Right renal pelvis (tissue), 4 donors: ENCODE measurements around the gene MRPL36. TPM values are rescaled to one million over a fixed set of nuclear protein-coding genes. Genes with fewer than 3 reads are reported as not detected.

Source experiments
- DNase-seq, 4 donors: peaks; one replicate each; pipeline ENCODE4 v3.0.0-alpha.2; 2013; ENCODE audit warnings: low read depth in 4 of 4, low spot score in 3 of 4, missing footprints in 1 of 4
- polyA plus RNA-seq, 4 donors: library from polyadenylated mRNA; unstranded; fragments of 120-200 nt; gene quantifications; one replicate each; pipeline ENCODE4 v1.2.1, GENCODE V29; 2013; ENCODE audit not compliant: insufficient read length in 4 of 4

The MRPL36 gene
- polyA plus RNA-seq, 4 donors = 41.4 to 42.9 (median 41.9) TPM

GRCh38 chr5:1785062-1785461, 14.6 kb downstream of the MRPL36 start:
- no peak for DNase-seq

GRCh38 chr5:1784197-1785050, 15.2 kb downstream of the MRPL36 start:
- DNase-seq = no peak

GRCh38 chr5:1783216-1783554, 16.5 kb downstream of the MRPL36 start:
- no peak for DNase-seq

DNA sequence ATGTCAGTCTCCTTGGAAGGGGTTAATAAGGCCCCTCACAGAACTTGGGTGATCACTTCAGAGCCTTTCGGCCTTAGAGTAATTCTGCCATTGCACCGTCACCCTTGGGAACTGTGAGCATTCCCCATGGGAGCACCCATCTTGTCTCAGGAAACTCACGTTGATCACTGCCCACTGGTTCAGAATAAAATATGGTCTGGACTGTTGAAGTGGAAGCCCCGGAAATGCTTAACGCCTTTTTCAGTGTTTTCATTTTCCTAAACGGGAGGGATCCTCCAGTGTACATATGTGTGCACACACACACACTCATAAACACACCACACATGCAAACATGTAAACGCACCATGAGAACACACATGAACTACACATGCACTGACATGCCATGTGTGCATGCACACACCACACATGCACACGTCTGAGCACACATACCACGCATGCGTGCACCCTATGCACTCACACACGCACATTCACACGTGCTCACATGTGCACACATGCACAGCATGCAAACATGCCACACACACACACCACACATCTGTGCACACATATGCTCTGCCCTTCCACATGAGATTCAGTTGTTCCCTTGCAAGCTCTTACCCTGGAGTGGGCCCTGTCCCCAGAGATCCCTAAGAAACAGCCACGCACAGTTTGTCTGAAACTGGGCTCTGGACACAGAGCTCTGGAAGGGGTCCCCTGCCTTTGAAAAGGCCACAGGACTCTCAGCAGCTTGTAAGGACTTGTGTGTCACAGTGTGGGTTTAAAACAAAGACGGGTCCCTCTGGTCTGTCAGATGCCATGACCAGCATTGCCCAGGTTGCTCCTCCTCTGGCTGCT, 17.0 kb downstream of the MRPL36 start:
- DNase-seq = no peak

DNA sequence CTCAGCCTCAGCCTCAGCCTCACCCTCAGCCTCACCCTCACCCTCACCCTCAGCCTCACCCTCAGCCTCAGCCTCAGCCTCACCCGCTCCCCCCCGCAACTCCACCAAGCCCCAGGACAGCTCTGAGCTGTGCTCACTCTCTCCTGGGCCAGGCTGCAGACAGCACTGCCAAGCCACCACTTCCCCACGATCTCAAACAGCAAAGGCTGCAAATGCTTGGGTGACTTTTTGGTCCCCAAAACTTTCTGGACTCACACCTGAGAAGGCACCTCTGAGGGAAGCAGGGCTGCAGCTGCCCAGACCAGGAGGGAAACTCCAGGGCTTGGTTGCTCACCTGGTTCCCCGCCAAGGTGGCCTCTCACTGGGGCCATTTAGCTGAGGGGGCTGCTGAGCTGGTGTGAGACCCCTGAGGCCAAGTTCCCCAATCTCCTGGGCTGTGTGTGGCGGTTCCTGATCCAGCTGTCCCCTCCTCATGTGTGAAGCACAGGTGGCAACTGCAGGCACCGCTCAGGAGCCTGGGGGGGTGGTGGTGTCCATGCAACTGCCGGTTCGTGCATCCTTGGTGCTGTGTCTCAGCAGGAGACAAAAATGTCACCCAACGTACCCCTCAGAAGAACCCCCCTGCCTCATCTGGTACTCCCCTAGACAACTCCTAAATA, 17.8 kb downstream of the MRPL36 start:
- no peak for DNase-seq

GRCh38 chr5:1781107-1781506, 18.5 kb downstream of the MRPL36 start:
- no peak for DNase-seq

GRCh38 chr5:1780614-1780930, 19.1 kb downstream of the MRPL36 start:
- no peak for DNase-seq

DNA sequence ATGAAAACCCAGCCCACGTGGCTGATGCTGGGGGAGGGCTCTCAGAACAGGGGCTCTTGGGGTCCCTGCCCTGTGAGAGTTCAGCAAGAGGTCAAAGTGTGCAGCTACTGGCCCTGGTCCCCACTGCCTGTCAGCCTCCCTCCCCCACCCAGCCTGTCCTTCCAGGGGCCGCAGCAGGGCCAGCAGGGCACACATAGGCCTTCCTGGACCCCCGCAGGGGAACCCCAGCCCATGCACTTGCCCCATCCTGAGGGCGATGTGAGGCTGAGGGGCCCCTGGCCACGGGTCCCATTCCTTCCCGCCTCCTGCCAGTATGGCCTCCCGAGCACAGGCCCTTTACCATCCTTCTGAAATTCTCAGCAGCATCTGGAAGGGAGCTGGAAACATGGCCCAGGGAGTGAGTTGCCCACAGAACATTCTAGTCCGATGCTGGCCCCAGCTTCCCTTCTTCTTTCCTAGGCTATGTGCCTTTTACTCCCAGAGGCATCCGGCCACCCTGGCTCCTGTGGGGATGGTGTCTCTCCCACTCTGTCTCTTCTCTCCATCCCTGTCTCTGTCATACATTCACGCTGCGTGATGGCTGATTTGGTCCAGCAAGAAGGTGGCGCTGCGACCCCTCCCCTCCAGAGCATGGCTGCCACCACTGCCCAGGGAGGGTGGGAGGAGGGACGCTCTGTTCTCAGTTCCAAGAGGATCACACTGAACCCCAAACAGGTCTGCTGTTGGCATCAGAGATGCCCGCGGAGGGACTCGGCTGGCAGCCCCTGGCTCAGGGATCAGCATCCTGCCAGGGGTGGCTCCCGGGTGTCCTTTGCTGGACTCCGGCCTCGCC, 19.6 kb downstream of the MRPL36 start:
- no peak for DNase-seq

- DNase-seq = no peak
Measured at GRCh38 chr5:1779021-1779680, 20.5 kb downstream of the MRPL36 start.

GRCh38 chr5:1778138-1779020, 21.3 kb downstream of the MRPL36 start:
- DNase-seq = no peak

GRCh38 chr5:1777281-1778137, 22.1 kb downstream of the MRPL36 start:
- no peak for DNase-seq

- DNase-seq = no peak
Measured at GRCh38 chr5:1776831-1777230, 22.8 kb downstream of the MRPL36 start.

- DNase-seq = peak in 1 of 4 donors; percentile 27
Measured at GRCh38 chr5:1772634-1773033, 27.0 kb downstream of the MRPL36 start.

GRCh38 chr5:1771149-1772065, 28.2 kb downstream of the MRPL36 start:
- no peak for DNase-seq

DNA sequence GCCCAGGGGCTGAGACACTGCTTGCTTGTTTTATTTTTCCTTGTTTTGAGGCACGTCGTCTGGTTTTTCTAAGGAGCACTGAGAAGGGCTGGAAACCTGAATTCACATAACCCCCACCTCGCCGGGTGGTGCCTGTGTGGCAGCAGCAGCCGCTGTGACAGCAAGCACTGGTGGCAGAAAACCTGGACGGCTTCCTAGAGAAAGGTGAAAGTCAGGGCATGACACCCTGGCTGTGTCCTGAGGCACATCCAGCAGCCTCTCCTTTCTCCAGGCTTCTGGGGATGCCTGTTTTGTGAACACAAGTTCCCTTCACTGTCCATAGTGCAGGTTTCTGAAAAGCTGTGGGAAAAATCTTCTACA, 29.2 kb downstream of the MRPL36 start:
- DNase-seq = no peak

GRCh38 chr5:1769752-1770442, 29.7 kb downstream of the MRPL36 start:
- DNase-seq = no peak
